HepG2 (cell line): ENCODE measurements around the gene TFB1M. TPM values are rescaled to one million over a fixed set of nuclear protein-coding genes. Genes with fewer than 3 reads are reported as not detected.
A peak's percentile ranks its signal among the peaks of the same experiment; 100 is the strongest.

Experiments used
- ARHGAP35 ChIP-seq: sonication (generic); formaldehyde crosslinking; IDR thresholded peaks from 2 replicates; pipeline ENCODE4 v1.9.0; 2022; ENCODE audit warnings: mild to moderate bottlenecking, inconsistent platforms, moderate library complexity, missing genetic modification reagents, borderline replicate concordance
- BRD4 ChIP-seq: sonication (generic); formaldehyde crosslinking; IDR thresholded peaks from 2 replicates; pipeline ENCODE4 v1.4.0; 2020; ENCODE audit warnings: missing genetic modification reagents
- CAMTA2 ChIP-seq: sonication (generic); formaldehyde crosslinking; IDR thresholded peaks from 2 replicates; pipeline ENCODE4 v1.4.0; 2020; ENCODE audit warnings: mild to moderate bottlenecking, missing genetic modification reagents, borderline replicate concordance
- CBX2 ChIP-seq, 2 experiments: fragments of 200-600 bp in 1 of 2; sonication (generic); formaldehyde crosslinking in 1 of 2; IDR thresholded peaks; 2 replicates each; pipeline versions ENCODE4 v1.7.0 to v1.8.1; 2018 to 2022; ENCODE audit warnings: low read depth in 2 of 2, low read length in 1 of 2, mild to moderate bottlenecking in 1 of 2, missing genetic modification reagents in 1 of 2
- CSRNP2 ChIP-seq: sonication (generic); formaldehyde crosslinking; conservative IDR thresholded peaks from 2 replicates; pipeline ENCODE4 v1.8.0; 2022; ENCODE audit warnings: low read depth, missing genetic modification reagents
- EED ChIP-seq: sonication (generic); formaldehyde crosslinking; IDR thresholded peaks from 2 replicates; pipeline ENCODE4 v1.5.0; 2020; ENCODE audit warnings: mild to moderate bottlenecking, missing genetic modification reagents
- FOXO1 ChIP-seq: sonication (generic); formaldehyde crosslinking; IDR thresholded peaks from 2 replicates; pipeline ENCODE4 v1.4.0; 2020; ENCODE audit warnings: missing genetic modification reagents
- GATAD1 ChIP-seq: IDR thresholded peaks from 2 replicates; pipeline ENCODE4 v1.6.1; 2016; ENCODE audit warnings: missing genetic modification reagents, missing compliant biosample characterization
- GPN1 ChIP-seq: sonication (generic); formaldehyde crosslinking; IDR thresholded peaks from 2 replicates; pipeline ENCODE4 v1.5.1; 2020; ENCODE audit warnings: missing genetic modification reagents, borderline replicate concordance
- HMGA1 ChIP-seq: sonication (generic); formaldehyde crosslinking; conservative IDR thresholded peaks from 2 replicates; pipeline ENCODE4 v1.4.0; 2020; ENCODE audit warnings: missing genetic modification reagents
- KLF13 ChIP-seq: sonication (generic); formaldehyde crosslinking; IDR thresholded peaks from 2 replicates; pipeline ENCODE4 v1.4.0; 2020; ENCODE audit warnings: mild to moderate bottlenecking, missing genetic modification reagents
- MTA3 ChIP-seq: sonication (generic); formaldehyde crosslinking; IDR thresholded peaks from 2 replicates; pipeline ENCODE4 v1.4.0; 2020; ENCODE audit warnings: missing genetic modification reagents
- NR1H2 ChIP-seq: sonication (generic); formaldehyde crosslinking; IDR thresholded peaks from 2 replicates; pipeline ENCODE4 v1.8.1; 2022; ENCODE audit warnings: low read depth, missing genetic modification reagents, borderline replicate concordance
- RFX1 ChIP-seq: fragments of 450-650 bp; IDR thresholded peaks from 2 replicates; pipeline ENCODE4 v1.6.1; 2017
- SNAI1 ChIP-seq: sonication (generic); formaldehyde crosslinking; IDR thresholded peaks from 2 replicates; pipeline ENCODE4 v1.5.0; 2020; ENCODE audit warnings: mild to moderate bottlenecking, missing genetic modification reagents, borderline replicate concordance
- STAG1 ChIP-seq: sonication (generic); formaldehyde crosslinking; IDR thresholded peaks from 2 replicates; pipeline ENCODE4 v1.4.0; 2020; ENCODE audit warnings: missing genetic modification reagents
- ZBTB20 ChIP-seq: sonication (generic); formaldehyde crosslinking; IDR thresholded peaks from 2 replicates; pipeline ENCODE4 v1.8.1; 2023; ENCODE audit warnings: missing genetic modification reagents, low read depth, mild to moderate bottlenecking, borderline replicate concordance
- ZBTB3 ChIP-seq: sonication (generic); formaldehyde crosslinking; IDR thresholded peaks from 2 replicates; pipeline ENCODE4 v1.4.0; 2020; ENCODE audit warnings: low read depth, mild to moderate bottlenecking, moderate library complexity, missing genetic modification reagents, borderline replicate concordance
- ZFAT ChIP-seq: sonication (generic); formaldehyde crosslinking; conservative IDR thresholded peaks from 2 replicates; pipeline ENCODE4 v1.8.1; 2023; ENCODE audit warnings: missing genetic modification reagents, inconsistent platforms
- ZMYM2 ChIP-seq: sonication (generic); formaldehyde crosslinking; IDR thresholded peaks from 2 replicates; pipeline ENCODE4 v1.8.0; 2022; ENCODE audit warnings: mild to moderate bottlenecking, missing genetic modification reagents
- ZNF143 ChIP-seq: sonication (generic); formaldehyde crosslinking; IDR thresholded peaks from 2 replicates; pipeline ENCODE4 v1.4.0; 2020; ENCODE audit warnings: missing genetic modification reagents
- ZNF33B ChIP-seq: sonication (generic); formaldehyde crosslinking; IDR thresholded peaks from 2 replicates; pipeline ENCODE4 v1.5.1; 2020; ENCODE audit warnings: mild to moderate bottlenecking, missing genetic modification reagents
- ZNF367 ChIP-seq: sonication (generic); formaldehyde crosslinking; IDR thresholded peaks from 2 replicates; pipeline ENCODE4 v1.4.0; 2020; ENCODE audit warnings: missing genetic modification reagents, borderline replicate concordance
- ZNF414 ChIP-seq: sonication (generic); formaldehyde crosslinking; IDR thresholded peaks from 2 replicates; pipeline ENCODE4 v1.5.0; 2020; ENCODE audit warnings: missing genetic modification reagents
- ZNF451 ChIP-seq: sonication (generic); formaldehyde crosslinking; IDR thresholded peaks from 2 replicates; pipeline ENCODE4 v1.5.0; 2020; ENCODE audit warnings: mild to moderate bottlenecking, missing genetic modification reagents
- ZNF501 ChIP-seq: sonication (generic); formaldehyde crosslinking; IDR thresholded peaks from 2 replicates; pipeline ENCODE4 v1.5.1; 2020; ENCODE audit warnings: mild to moderate bottlenecking, moderate library complexity, missing genetic modification reagents
- ZNF550 ChIP-seq: sonication (generic); formaldehyde crosslinking; IDR thresholded peaks from 2 replicates; pipeline ENCODE4 v1.4.0; 2020; ENCODE audit warnings: mild to moderate bottlenecking, missing genetic modification reagents, borderline replicate concordance
- ZNF552 ChIP-seq: sonication (generic); formaldehyde crosslinking; IDR thresholded peaks from 2 replicates; pipeline ENCODE4 v1.9.0; 2022; ENCODE audit warnings: missing genetic modification reagents, mild to moderate bottlenecking, borderline replicate concordance
- ZNF713 ChIP-seq: sonication (generic); formaldehyde crosslinking; IDR thresholded peaks from 2 replicates; pipeline ENCODE4 v1.4.0; 2020; ENCODE audit warnings: mild to moderate bottlenecking, missing genetic modification reagents
- ZNF720 ChIP-seq: sonication (generic); formaldehyde crosslinking; IDR thresholded peaks from 2 replicates; pipeline ENCODE4 v1.4.0; 2020; ENCODE audit warnings: missing genetic modification reagents
- ZNF816 ChIP-seq: sonication (generic); formaldehyde crosslinking; IDR thresholded peaks from 2 replicates; pipeline ENCODE4 v1.8.0; 2022; ENCODE audit warnings: missing genetic modification reagents, mild to moderate bottlenecking, borderline replicate concordance
- polyA plus RNA-seq, 8 experiments: library from polyadenylated mRNA; depleted of rRNA in 3 of 8; stranded (reverse) in 7 of 8; unstranded in 1 of 8; fragments of >200 nt; fragmentation: Illumina TruSeq in 4 of 8; extraction: Trizol in 4 of 8; gene quantifications; 2 replicates each; pipeline versions ENCODE4 v1.2.1 to v1.2.3, GENCODE V29; 2011 to 2016; ENCODE audit warnings: low read depth in 4 of 8, missing spikeins in 1 of 8, mixed read lengths in 1 of 8; ENCODE audit not compliant: insufficient read depth in 1 of 8
- total RNA-seq, 5 experiments: library from RNA; depleted of rRNA; stranded (reverse); fragments of >200 nt; fragmentation: Illumina TruSeq; extraction: Trizol; gene quantifications; 2 replicates each; pipeline ENCODE4 v1.2.3, GENCODE V29; 2016; ENCODE audit warnings: low read depth in 1 of 5

TFB1M gene
- total and polyA plus RNA-seq, 2 of the 13 experiments (the other 11 are each of a cell fraction or from before 2014, with no cell fraction given), result 91.4 to 122 TPM

GRCh38 chr6:155314092-155314772 is at the start of gene TFB1M (continued):
- no peak for TF ChIP-seq CBX2 (IDR thresholded peaks at IDR 0.05; ENCODE audit: low read depth, low read length)
- TF ChIP-seq CBX2 (CRISPR knock-in tag; IDR thresholded peaks at IDR 0.05; ENCODE audit: low read depth), result no peak
- TF ChIP-seq FOXO1, result peak; percentile 6
- no peak for TF ChIP-seq KLF13 (CRISPR knock-in tag)
- TF ChIP-seq ZNF713 (CRISPR knock-in tag), result no peak
- peak; percentile 92; the same call in 1 of the 2 replicates for TF ChIP-seq BRD4
- TF ChIP-seq ZMYM2, result no peak
- TF ChIP-seq ZNF414 (CRISPR knock-in tag), result no peak
- TF ChIP-seq ZFAT (CRISPR knock-in tag), result 0 out of 2 replicates have a peak, but pooled peaks have one; percentile 43
- peak; percentile 51; the same call in 1 of the 2 replicates for TF ChIP-seq ZBTB20
- peak; percentile 28; the same call in 1 of the 2 replicates for TF ChIP-seq CAMTA2 (CRISPR knock-in tag)
- no peak; the same call in 1 of the 2 replicates for TF ChIP-seq ZNF33B (CRISPR knock-in tag)
- peak; percentile 91 for TF ChIP-seq ZNF451 (CRISPR knock-in tag)
- no peak for TF ChIP-seq NR1H2 (CRISPR knock-in tag)
- TF ChIP-seq ZNF550 (CRISPR knock-in tag), result no peak
- peak; percentile 99 for TF ChIP-seq ZNF501 (CRISPR knock-in tag)
- 0 out of 2 replicates have a peak, but pooled peaks have one; percentile 75 for TF ChIP-seq EED
- peak; percentile 80 for TF ChIP-seq ZNF367 (CRISPR knock-in tag)
- TF ChIP-seq RFX1, result no peak
- peak; percentile 77 for TF ChIP-seq GATAD1 (CRISPR knock-in tag)
- TF ChIP-seq ZBTB3 (CRISPR knock-in tag), result peak; percentile 68; the same call in 1 of the 2 replicates
- TF ChIP-seq ZNF552 (CRISPR knock-in tag), result no peak
- TF ChIP-seq ZNF816 (CRISPR knock-in tag), result peak; percentile 60; the same call in 1 of the 2 replicates
- TF ChIP-seq STAG1 (CRISPR knock-in tag), result 0 out of 2 replicates have a peak, but pooled peaks have one; percentile 1
- TF ChIP-seq MTA3, result no peak
- peak; percentile 80 for TF ChIP-seq ARHGAP35
- TF ChIP-seq SNAI1, result 0 out of 2 replicates have a peak, but pooled peaks have one; percentile 19
- no peak; the same call in 1 of the 2 replicates for TF ChIP-seq CSRNP2 (CRISPR knock-in tag)
- no peak for TF ChIP-seq GPN1 (CRISPR knock-in tag)
- TF ChIP-seq ZNF143 (CRISPR knock-in tag), result peak; percentile 82
- no peak for TF ChIP-seq ZNF720
- no peak for TF ChIP-seq HMGA1 (CRISPR knock-in tag)
